A673 (cell line): ENCODE results near the gene NSG2. TPM values are rescaled to one million over a fixed set of nuclear protein-coding genes. Genes with fewer than 3 reads are reported as not detected.

ENCODE experiments used
- BruUV-seq: library from RNA; stranded (reverse); fragments of 400-500 nt; replicated peaks from 2 replicates; lab custom pipeline; 2021; lab: Mats Ljungman, UMichigan
- CTCF ChIA-PET: fragments of 300-600 bp; sonication (Branson Sonifier 250); formaldehyde crosslinking; loops from one replicate; lab custom pipeline; 2022; ENCODE audit warnings: antibody characterized with exemption; lab: Charles Lee
- POLR2A ChIA-PET: fragments of 300-600 bp; sonication (Branson Sonifier 250); formaldehyde crosslinking; loops from one replicate; lab custom pipeline; 2022; ENCODE audit warnings: antibody characterized with exemption; ENCODE audit not compliant: low non-redundant PET; lab: Charles Lee
- DNase-seq: peaks from one replicate; pipeline ENCODE4 v3.0.0-alpha.2; 2015; ENCODE audit warnings: low spot score
- H3K27ac ChIP-seq: fragments of 200-600 bp; sonication (generic); 2 replicates; pipeline ENCODE4 v1.5.1; 2016; ENCODE audit warnings: mixed run types, low read depth, mild to moderate bottlenecking, mixed read lengths, antibody characterized with exemption, low read length; ENCODE audit not compliant: poor library complexity, severe bottlenecking
- H3K27me3 ChIP-seq: fragments of 200-600 bp; sonication (generic); replicated peaks from 2 replicates; pipeline ENCODE4 v1.6.1; 2017; ENCODE audit warnings: mixed run types, low read depth, mild to moderate bottlenecking, mixed read lengths, antibody characterized with exemption, low read length; ENCODE audit not compliant: insufficient read depth, poor library complexity
- H3K36me3 ChIP-seq: fragments of 200-600 bp; sonication (generic); 2 replicates; pipeline ENCODE4 v1.6.1; 2016; ENCODE audit warnings: mixed run types, mild to moderate bottlenecking, mixed read lengths, antibody characterized with exemption, low read length; ENCODE audit not compliant: insufficient read depth, poor library complexity, severe bottlenecking
- H3K4me1 ChIP-seq: fragments of 200-600 bp; sonication (generic); 2 replicates; pipeline ENCODE4 v1.6.1; 2017; ENCODE audit warnings: mixed run types, mild to moderate bottlenecking, mixed read lengths, antibody characterized with exemption, low read length; ENCODE audit not compliant: insufficient read depth, poor library complexity, severe bottlenecking
- H3K4me3 ChIP-seq: fragments of 200-600 bp; sonication (generic); 2 replicates; pipeline ENCODE4 v1.5.1; 2016; ENCODE audit warnings: low read depth, mixed run types, mild to moderate bottlenecking, mixed read lengths, low read length; ENCODE audit not compliant: poor library complexity, severe bottlenecking
- H3K9me3 ChIP-seq: fragments of 200-600 bp; sonication (generic); 2 replicates; pipeline ENCODE4 v1.6.1; 2016; ENCODE audit warnings: mixed run types, low read depth, mild to moderate bottlenecking, mixed read lengths, antibody characterized with exemption, low read length; ENCODE audit not compliant: poor library complexity, severe bottlenecking
- CTCF ChIP-seq: fragments of 300-800, 200-600 bp; sonication (generic); conservative IDR thresholded peaks from 2 replicates; pipeline ENCODE4 v1.5.1; 2017; ENCODE audit warnings: low read depth, mild to moderate bottlenecking, antibody characterized with exemption, low read length, moderate library complexity, mixed read lengths
- EZH2 ChIP-seq: fragments of 200-600 bp; sonication (generic); IDR thresholded peaks from 2 replicates; pipeline ENCODE4 v1.6.1; 2017; ENCODE audit warnings: borderline replicate concordance, low read depth, mild to moderate bottlenecking, mixed read lengths, antibody characterized with exemption, low read length; ENCODE audit not compliant: poor library complexity, severe bottlenecking
- intact Hi-C: fragments of 100-400 bp; cut with micrococcal nuclease; formaldehyde crosslinking; loops from one replicate; pipeline ENCODE4 v1.10.0; 2022; ENCODE audit not compliant: unreplicated experiment
- total RNA-seq: library from RNA; stranded (reverse); gene quantifications from 2 replicates; pipeline ENCODE4 v1.2.3, GENCODE V29; 2021

The NSG2 gene
- total RNA-seq, 1 experiment from 2014 or later: 0.60 TPM

- Histone ChIP-seq H3K36me3 (no peaks in the 10 kb centered on the region), H3K4me3 (no peak overlapping the region), H3K27ac (no peak overlapping the region), H3K4me1 (no peaks in the 10 kb centered on the region), H3K9me3 (no peaks in the 10 kb centered on the region), H3K27me3 (no peaks in the 10 kb centered on the region)
- CTCF ChIA-PET: no interaction called here
- POLR2A ChIA-PET: no interaction called here
- no peak for TF ChIP-seq EZH2
- TF ChIP-seq CTCF: no peak
- intact Hi-C loops: no loop called here
- DNase-seq: no peak
- BruUV-seq: no TSS peak
Observed at GRCh38 chr5:174154559-174154958, 109.1 kb downstream of the NSG2 start.

DNA sequence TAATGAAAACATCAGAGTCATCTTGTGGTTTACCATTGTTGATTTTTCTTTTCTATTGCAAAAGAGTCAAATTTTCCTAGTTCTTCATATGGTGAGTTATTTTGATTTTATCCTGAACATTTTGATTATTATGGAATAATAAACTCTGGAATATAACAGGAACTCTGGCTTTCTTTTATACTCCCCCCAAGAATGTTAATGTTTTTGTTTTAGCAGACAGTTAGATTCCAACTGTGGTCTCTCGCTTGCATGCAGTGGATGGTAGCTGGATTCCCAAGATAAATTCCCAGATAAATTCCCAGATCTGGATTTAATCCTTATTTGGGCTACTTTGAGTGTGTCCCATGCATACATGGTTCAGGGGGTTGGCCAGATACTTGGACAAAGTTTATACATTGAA lies 109.8 kb downstream of the NSG2 start:
- Histone ChIP-seq H3K36me3 (no peaks in the 10 kb centered on the region), H3K9me3 (no peaks in the 10 kb centered on the region), H3K4me3 (no peak overlapping the region), H3K4me1 (no peaks in the 10 kb centered on the region), H3K27ac (no peak overlapping the region), H3K27me3 (no peaks in the 10 kb centered on the region)
- ChIA-PET POLR2A (no interaction called here), CTCF (no interaction called here)
- BruUV-seq: no TSS peak
- DNase-seq: no peak
- intact Hi-C loops: no loop called here
- TF ChIP-seq CTCF (no peak), EZH2 (no peak)

DNA sequence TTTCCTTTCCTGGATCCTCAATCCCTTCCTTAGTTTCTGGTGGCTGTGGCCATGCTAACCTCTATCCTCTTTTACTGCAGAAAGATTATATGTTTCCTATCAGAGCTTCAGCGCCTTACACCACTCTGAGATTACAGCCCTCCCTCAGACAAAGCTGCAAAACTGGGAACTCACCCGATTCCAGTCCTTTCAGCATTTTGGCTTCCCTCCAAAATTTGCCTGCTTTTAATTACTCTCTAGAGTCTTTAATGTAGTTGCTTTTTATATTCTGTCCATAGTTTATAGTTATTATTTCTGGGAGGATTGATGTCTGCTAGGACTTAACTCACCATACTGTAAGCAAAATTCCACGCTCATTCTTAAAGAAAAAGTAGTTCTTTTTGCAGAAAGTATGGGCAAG lies 110.2 kb downstream of the NSG2 start:
- BruUV-seq: no TSS peak
- TF ChIP-seq EZH2: no peak
- TF ChIP-seq CTCF: no peak
- ChIA-PET POLR2A (no interaction called here), CTCF (no interaction called here)
- Histone ChIP-seq H3K9me3 (no peaks in the 10 kb centered on the region), H3K27ac (no peak overlapping the region), H3K4me3 (no peak overlapping the region), H3K4me1 (no peaks in the 10 kb centered on the region), H3K36me3 (no peaks in the 10 kb centered on the region), H3K27me3 (no peaks in the 10 kb centered on the region)
- no peak for DNase-seq
- intact Hi-C loops: no loop called here
